Tibial nerve (tissue), 4 donors: ENCODE measurements around the gene GGACT. TPM values are rescaled to one million over a fixed set of nuclear protein-coding genes. Genes with fewer than 3 reads are reported as not detected.

Experiments used
- DNase-seq, 2 donors: peaks; one replicate each; pipeline ENCODE4 v3.0.0-alpha.2; 2019; ENCODE audit warnings: low spot score in 2 of 2
- H3K27ac ChIP-seq, 4 donors: fragments of 200-600 bp; sonication (generic) in 3 of 4; one replicate each; pipeline ENCODE4 v1.5.1; 2017 to 2019; ENCODE audit warnings: mild to moderate bottlenecking in 1 of 4
- H3K27me3 ChIP-seq, 2 donors: fragments of 200-600 bp; sonication (generic) in 1 of 2; one replicate each; pipeline versions ENCODE4 v1.5.1 to v1.6.0; 2017 to 2019
- H3K36me3 ChIP-seq, 3 donors: fragments of 200-600 bp; sonication (generic); one replicate each; pipeline ENCODE4 v1.5.1; 2018 to 2019
- H3K4me1 ChIP-seq, 4 donors: fragments of 200-600 bp; sonication (generic) in 3 of 4; one replicate each; pipeline ENCODE4 v1.5.1; 2017 to 2019
- H3K4me3 ChIP-seq, 4 donors: fragments of 200-600 bp; sonication (generic) in 3 of 4; one replicate each; pipeline ENCODE4 v1.5.1; 2017 to 2019; ENCODE audit warnings: mild to moderate bottlenecking in 1 of 4, moderate library complexity in 1 of 4
- H3K9me3 ChIP-seq, 4 donors: fragments of 200-600 bp; sonication (generic) in 3 of 4; one replicate each; pipeline ENCODE4 v1.5.1; 2017 to 2019
- EP300 ChIP-seq, 2 donors: sonication (generic); formaldehyde crosslinking; IDR thresholded peaks; one replicate each; pipeline ENCODE4 v1.6.1; 2017; ENCODE audit warnings: antibody characterized with exemption in 2 of 2, mild to moderate bottlenecking in 1 of 2
- POLR2A ChIP-seq, 2 donors: fragments of 450-650 bp; IDR thresholded peaks; one replicate each; pipeline ENCODE4 v1.6.1; 2017; ENCODE audit warnings: antibody characterized with exemption in 2 of 2, mild to moderate bottlenecking in 2 of 2, moderate library complexity in 2 of 2
- whole genome bisulfite sequencing, 2 donors: methylation state at CpG; one replicate each; pipeline ENCODE4 v1.1.5; 2018; 5-methylcytosine and 5-hydroxymethylcytosine counted together
- total RNA-seq, 4 donors: library from RNA; depleted of rRNA; stranded (reverse); fragments of >200 nt; gene quantifications; one replicate each; pipeline ENCODE4 v1.1.0, GENCODE V29; 2016
- TF ChIP-seq, protein P1 (sequence below), 5 experiments: fragments of 200-600 bp in 3 of 5; fragments of 450-650 bp in 2 of 5; sonication (generic) in 3 of 5; IDR thresholded peaks; one replicate each; pipeline ENCODE4 v1.5.1; 2016 to 2019; ENCODE audit warnings: antibody characterized with exemption in 5 of 5, mild to moderate bottlenecking in 3 of 5, moderate library complexity in 2 of 5

The GGACT gene
- total RNA-seq, 4 donors from 2014 or later, result 2.4 to 5.2 (median 3.9) TPM

DNA sequence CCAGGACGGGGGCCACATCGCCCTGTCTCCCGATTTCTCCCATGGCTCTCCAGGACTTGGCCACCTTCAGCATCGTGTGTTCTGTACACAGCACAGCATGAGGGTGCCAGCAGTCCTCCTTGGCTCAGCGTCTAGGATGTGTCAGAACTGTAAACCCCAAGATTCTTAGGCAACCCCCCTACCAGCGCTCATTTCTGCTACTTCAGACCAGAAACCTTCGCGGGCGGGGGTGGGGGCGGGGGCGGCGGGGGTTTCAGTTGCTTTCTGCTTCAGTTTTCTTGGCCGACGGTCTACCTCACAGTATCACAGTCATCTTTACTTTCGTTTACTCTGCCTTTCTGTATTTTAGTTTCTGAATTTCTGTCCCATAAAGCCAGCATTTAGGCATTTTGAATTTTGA, 82.4 kb downstream of the GGACT start:
- no peaks in the 10 kb centered on the region for H3K9me3 ChIP-seq
- H3K27me3 ChIP-seq, result no peaks in the 10 kb centered on the region
- no peaks in the 10 kb centered on the region for H3K36me3 ChIP-seq
- 87 to 88% methylated on average over 15 of the region's 15 CpGs for WGBS, 2 donors
- H3K4me3 ChIP-seq, result no peak overlapping the region
- H3K4me1 ChIP-seq, result no peaks in the 10 kb centered on the region
- TF ChIP-seq EP300 (IDR thresholded peaks at IDR 0.05) (no peak), POLR2A (IDR thresholded peaks at IDR 0.05) (no peak)
- TF ChIP-seq, protein P1, sequence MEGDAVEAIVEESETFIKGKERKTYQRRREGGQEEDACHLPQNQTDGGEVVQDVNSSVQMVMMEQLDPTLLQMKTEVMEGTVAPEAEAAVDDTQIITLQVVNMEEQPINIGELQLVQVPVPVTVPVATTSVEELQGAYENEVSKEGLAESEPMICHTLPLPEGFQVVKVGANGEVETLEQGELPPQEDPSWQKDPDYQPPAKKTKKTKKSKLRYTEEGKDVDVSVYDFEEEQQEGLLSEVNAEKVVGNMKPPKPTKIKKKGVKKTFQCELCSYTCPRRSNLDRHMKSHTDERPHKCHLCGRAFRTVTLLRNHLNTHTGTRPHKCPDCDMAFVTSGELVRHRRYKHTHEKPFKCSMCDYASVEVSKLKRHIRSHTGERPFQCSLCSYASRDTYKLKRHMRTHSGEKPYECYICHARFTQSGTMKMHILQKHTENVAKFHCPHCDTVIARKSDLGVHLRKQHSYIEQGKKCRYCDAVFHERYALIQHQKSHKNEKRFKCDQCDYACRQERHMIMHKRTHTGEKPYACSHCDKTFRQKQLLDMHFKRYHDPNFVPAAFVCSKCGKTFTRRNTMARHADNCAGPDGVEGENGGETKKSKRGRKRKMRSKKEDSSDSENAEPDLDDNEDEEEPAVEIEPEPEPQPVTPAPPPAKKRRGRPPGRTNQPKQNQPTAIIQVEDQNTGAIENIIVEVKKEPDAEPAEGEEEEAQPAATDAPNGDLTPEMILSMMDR (IDR thresholded peaks at IDR 0.05), result no peak
- DNase-seq, result no peak
- H3K27ac ChIP-seq, result no peak overlapping the region

DNA sequence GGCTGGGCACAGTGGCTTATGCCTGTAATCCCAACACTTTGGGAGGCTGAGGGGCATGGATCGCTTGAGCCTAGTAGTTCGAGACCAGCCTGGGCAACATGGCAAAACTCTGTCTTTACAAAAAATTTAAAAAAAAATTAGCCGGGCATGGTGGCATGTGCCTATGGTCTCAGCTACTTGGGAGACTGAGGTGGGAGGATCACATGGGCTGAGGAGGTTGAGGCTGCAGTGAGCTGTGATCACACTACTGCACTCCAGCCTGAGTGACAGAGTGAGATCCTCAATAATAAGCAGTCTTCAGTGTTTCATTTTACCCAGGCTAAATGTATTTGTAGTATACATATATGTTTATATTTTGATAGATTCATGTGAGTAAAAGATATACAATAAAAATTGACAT, 85.0 kb downstream of the GGACT start:
- no peaks in the 10 kb centered on the region for H3K4me1 ChIP-seq

DNA sequence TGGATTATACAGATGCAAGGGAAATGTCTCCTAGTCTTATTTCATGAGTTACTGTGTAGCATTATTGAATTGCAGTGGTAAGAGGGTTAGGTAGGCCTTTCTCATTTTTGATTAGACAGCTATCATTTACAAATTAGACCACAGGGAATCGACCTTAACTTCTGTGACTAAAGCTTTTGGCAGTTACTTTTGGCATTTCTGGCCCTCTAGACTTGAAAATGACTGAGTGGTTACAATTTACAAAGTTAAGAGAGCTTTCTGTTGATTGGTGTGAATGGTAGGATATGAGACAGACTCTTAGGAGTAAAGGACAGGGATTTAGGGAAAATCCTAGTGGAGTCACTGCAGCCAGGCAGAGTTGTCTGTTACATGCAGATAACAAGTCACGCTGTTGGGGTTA, 86.1 kb downstream of the GGACT start:
- no peak overlapping the region for H3K4me3 ChIP-seq
- no peak overlapping the region for H3K27ac ChIP-seq
- H3K36me3 ChIP-seq, result no peaks in the 10 kb centered on the region
- no peaks in the 10 kb centered on the region for H3K4me1 ChIP-seq
- no peaks in the 10 kb centered on the region for H3K9me3 ChIP-seq
- no peaks in the 10 kb centered on the region for H3K27me3 ChIP-seq
- WGBS, 2 donors, result 70 to 72% methylated on average over 2 of the region's 2 CpGs
- no peak for TF ChIP-seq POLR2A (IDR thresholded peaks at IDR 0.05)
- TF ChIP-seq EP300 (IDR thresholded peaks at IDR 0.05), result no peak
- no peak for DNase-seq

More for the DNA sequence above, 85.0 kb downstream of the GGACT start:
- no peaks in the 10 kb centered on the region for H3K9me3 ChIP-seq
- H3K4me3 ChIP-seq, result no peak overlapping the region
- DNase-seq, result no peak
- H3K27me3 ChIP-seq, result no peaks in the 10 kb centered on the region
- H3K36me3 ChIP-seq, result no peaks in the 10 kb centered on the region
- WGBS, 2 donors, result 93 to 99% methylated on average over 3 of the region's 3 CpGs
- H3K27ac ChIP-seq, result no peak overlapping the region
- TF ChIP-seq EP300 (IDR thresholded peaks at IDR 0.05) (no peak), POLR2A (IDR thresholded peaks at IDR 0.05) (no peak)
- TF ChIP-seq, protein P1 (IDR thresholded peaks at IDR 0.05), result no peak

DNA sequence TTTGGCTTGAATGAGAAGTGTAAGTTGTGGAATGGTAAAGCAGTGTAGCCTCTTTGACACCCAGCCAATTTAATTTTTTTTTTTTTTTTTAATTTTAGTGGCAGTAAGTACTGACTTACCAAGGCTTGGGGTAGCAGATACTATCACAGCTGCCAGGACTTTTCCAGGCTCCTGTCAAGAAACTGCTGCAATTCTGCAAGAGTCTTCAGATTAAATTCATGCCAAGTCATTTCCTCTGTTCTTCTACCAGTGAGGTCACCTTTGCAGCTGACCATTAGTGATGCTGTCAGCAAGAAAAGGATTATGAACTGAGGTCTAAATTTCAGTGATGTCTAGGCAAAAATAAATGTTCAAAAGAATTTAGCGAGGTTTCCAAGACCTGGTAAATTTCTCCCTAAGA, 91.2 kb downstream of the GGACT start:
- 92 to 94% methylated on average over 1 of the region's 1 CpG for WGBS, 2 donors
- Histone ChIP-seq H3K9me3 (no peaks in the 10 kb centered on the region), H3K27me3 (no peaks in the 10 kb centered on the region), H3K4me1 (no peaks in the 10 kb centered on the region), H3K36me3 (no peaks in the 10 kb centered on the region), H3K27ac (no peak overlapping the region), H3K4me3 (no peak overlapping the region)
- DNase-seq, result no peak
- TF ChIP-seq, protein P1 (IDR thresholded peaks at IDR 0.05), result no peak
- TF ChIP-seq POLR2A (IDR thresholded peaks at IDR 0.05), result no peak
- TF ChIP-seq EP300 (IDR thresholded peaks at IDR 0.05), result no peak

DNA sequence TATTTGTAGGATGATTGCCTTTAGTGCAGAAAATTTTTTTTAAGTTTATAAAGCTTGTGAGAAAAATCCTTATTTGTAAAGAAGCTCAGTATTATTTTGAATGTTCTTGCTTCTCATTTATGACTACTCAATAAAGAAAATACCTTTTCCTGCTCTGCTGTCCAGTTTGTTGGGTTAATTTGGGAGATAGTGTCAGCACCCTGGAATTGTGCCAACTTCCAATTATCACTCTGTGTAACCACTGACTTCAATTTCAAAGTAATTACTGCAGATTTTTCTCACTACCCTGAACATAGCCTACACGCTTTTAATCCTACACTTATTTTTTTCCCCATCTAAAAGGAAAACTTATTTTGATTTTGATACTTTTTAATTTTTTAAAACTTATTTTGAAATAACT, 93.1 kb downstream of the GGACT start:
- DNase-seq, result no peak
- Histone ChIP-seq H3K27me3 (no peaks in the 10 kb centered on the region), H3K36me3 (no peaks in the 10 kb centered on the region), H3K4me3 (no peak overlapping the region), H3K4me1 (peaks cover 0 to 14% (median 4%) of the 10 kb centered on the region in 4 donors), H3K27ac (no peak overlapping the region), H3K9me3 (no peaks in the 10 kb centered on the region)
- 96 to 98% methylated on average over 1 of the region's 1 CpG for WGBS, 2 donors
- TF ChIP-seq POLR2A (IDR thresholded peaks at IDR 0.05) (no peak), EP300 (IDR thresholded peaks at IDR 0.05) (no peak)
- TF ChIP-seq, protein P1 (IDR thresholded peaks at IDR 0.05), result no peak

DNA sequence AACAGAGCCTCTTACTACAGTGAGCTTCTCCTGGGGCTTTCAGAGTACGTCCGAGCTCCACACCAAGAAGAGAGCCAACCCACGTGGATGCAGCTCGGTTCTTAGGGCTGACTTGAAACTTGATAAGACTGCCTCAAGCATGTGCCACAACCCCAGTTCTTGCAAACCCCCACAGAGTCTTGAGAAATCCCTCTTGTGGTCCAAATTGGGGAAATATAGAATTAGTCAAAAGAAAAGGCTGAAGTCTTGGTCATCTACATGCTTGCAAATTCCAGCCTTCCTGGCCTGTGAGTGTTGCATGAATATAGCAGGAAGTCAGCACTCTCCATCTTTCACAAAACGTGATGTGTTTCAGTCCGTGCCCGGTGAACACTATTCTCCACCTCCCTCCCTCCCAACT, 95.2 kb downstream of the GGACT start:
- no peaks in the 10 kb centered on the region for H3K27me3 ChIP-seq
- no peak for DNase-seq
- H3K4me3 ChIP-seq, result no peak overlapping the region
- H3K27ac ChIP-seq, result no peak overlapping the region
- TF ChIP-seq POLR2A (IDR thresholded peaks at IDR 0.05) (no peak), EP300 (IDR thresholded peaks at IDR 0.05) (no peak)
- TF ChIP-seq, protein P1 (IDR thresholded peaks at IDR 0.05), result no peak
- H3K4me1 ChIP-seq, result peaks cover 0 to 19% (median 7%) of the 10 kb centered on the region in 4 donors
- no peaks in the 10 kb centered on the region for H3K36me3 ChIP-seq
- WGBS, 2 donors, result 93 to 97% methylated on average over 7 of the region's 7 CpGs
- H3K9me3 ChIP-seq, result no peaks in the 10 kb centered on the region
